ENCODE measurements around the gene TP53AIP1. TPM values are rescaled to one million over a fixed set of nuclear protein-coding genes. Genes with fewer than 3 reads are reported as not detected.

Gene TP53AIP1
- total and polyA plus RNA-seq, 7 donors, result 0.16 to 0.55 TPM; not detected in 5

DNA sequence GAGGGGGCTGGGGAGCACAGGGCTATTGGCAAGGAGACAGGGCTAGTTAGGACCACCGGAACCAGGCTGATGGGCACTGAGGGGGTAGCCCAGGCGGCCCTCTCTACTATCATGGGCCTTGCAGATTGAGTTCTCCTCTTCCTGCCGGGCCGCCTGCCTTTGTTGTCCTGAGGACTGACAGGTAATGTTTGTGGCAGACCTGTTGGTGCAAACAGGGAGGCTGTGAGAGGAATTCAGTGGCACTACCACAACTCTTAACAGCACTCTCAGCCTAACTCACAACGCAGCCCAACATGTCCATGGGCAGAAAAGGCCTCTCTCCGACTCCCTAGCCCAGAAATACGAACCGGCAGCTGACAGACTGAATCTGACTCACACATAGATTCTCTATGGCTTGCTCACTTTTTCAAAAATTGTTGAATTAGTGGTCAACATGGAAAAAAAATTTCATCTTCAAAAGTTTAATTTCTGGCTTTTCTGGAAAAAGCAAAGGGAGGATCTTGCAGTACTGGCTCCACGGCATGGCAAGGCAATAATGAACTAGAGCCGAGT is 40.1 kb downstream of the TP53AIP1 start:
- Histone ChIP-seq H3K27ac (no peak overlapping the region), H3K27me3 (peaks cover 0 to 12% (median 0%) of the 10 kb centered on the region in 3 donors), H3K9me3 (no peaks in the 10 kb centered on the region), H3K4me1 (peaks cover 0 to 22% (median 15%) of the 10 kb centered on the region in 4 donors), H3K36me3 (no peaks in the 10 kb centered on the region), H3K4me3 (no peak overlapping the region)
- intact Hi-C loops (cut with DNase I), result no loop called here
- no peak for DNase-seq
- TF ChIP-seq EP300 (IDR thresholded peaks at IDR 0.05) (no peak), POLR2A (IDR thresholded peaks at IDR 0.05) (no peak), CTCF (IDR thresholded peaks at IDR 0.05) (no peak), POLR2AphosphoS5 (IDR thresholded peaks at IDR 0.05) (no peak)
- 92 to 93% methylated on average over 10 of the region's 10 CpGs for WGBS, 2 donors

DNA sequence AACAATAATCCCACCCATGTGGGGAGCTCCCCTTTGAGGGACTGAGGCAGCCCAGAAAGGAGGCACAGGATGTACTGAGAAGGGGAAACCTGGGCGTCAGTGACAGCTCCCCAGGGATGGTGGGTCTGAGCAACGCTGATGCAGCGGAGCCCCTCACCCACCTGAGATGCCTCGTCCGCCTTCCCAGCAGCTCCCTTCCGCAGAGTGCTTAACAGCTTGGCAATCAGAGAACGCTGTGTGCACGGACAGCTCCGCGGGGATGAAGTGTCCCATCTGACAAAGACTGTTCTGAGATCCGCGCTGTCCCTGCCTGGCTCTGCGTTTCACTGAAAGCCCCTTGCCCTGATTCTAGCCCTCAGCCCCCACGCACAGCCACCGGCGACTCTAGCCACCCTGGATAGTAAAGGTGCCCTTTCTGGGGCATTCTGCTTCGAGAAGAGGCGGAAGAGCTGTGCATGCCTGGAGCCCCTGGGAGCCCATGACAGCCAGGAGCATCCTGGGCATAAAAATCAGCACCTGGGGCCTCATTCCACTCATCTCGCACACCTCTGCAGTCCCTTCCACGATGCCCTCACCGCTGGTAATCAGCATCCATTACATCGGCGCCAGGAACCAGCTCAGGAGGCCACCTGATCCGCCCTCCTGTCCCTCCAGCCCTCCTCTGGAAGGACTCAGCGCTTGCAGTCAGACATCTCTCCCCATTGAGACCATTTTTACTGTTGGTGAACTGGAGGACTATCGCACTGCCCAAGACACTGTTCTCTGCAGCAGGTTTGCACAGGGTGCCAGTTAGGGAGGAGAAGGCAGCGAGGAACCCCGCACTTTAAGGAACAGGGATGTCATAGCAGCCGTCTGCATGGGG is 40.8 kb downstream of the TP53AIP1 start:
- no peak for DNase-seq
- Histone ChIP-seq H3K36me3 (no peaks in the 10 kb centered on the region), H3K27ac (no peak overlapping the region), H3K9me3 (no peaks in the 10 kb centered on the region), H3K27me3 (peaks cover 0 to 6% (median 0%) of the 10 kb centered on the region in 3 donors), H3K4me1 (peaks cover 0 to 22% (median 15%) of the 10 kb centered on the region in 4 donors), H3K4me3 (no peak overlapping the region)
- WGBS, 2 donors, result 82 to 93% methylated on average over 29 of the region's 29 CpGs
- intact Hi-C loops (cut with DNase I), result no loop called here
- TF ChIP-seq EP300 (IDR thresholded peaks at IDR 0.05) (no peak), POLR2A (IDR thresholded peaks at IDR 0.05) (no peak), POLR2AphosphoS5 (IDR thresholded peaks at IDR 0.05) (no peak), CTCF (IDR thresholded peaks at IDR 0.05) (no peak)

GRCh38 chr11:128900468-128900867 is 42.2 kb downstream of the TP53AIP1 start:
- Histone ChIP-seq H3K4me3 (no peak overlapping the region), H3K4me1 (peaks cover 0 to 13% (median 5%) of the 10 kb centered on the region in 4 donors), H3K27ac (no peak overlapping the region), H3K27me3 (no peaks in the 10 kb centered on the region), H3K36me3 (no peaks in the 10 kb centered on the region), H3K9me3 (no peaks in the 10 kb centered on the region)
- TF ChIP-seq POLR2AphosphoS5 (IDR thresholded peaks at IDR 0.05) (no peak), POLR2A (IDR thresholded peaks at IDR 0.05) (no peak), EP300 (IDR thresholded peaks at IDR 0.05) (no peak), CTCF (IDR thresholded peaks at IDR 0.05) (no peak)
- DNase-seq, result no peak
- WGBS, 2 donors, result 67 to 70% methylated on average over 4 of the region's 4 CpGs
- intact Hi-C loops (cut with DNase I), result no loop called here

DNA sequence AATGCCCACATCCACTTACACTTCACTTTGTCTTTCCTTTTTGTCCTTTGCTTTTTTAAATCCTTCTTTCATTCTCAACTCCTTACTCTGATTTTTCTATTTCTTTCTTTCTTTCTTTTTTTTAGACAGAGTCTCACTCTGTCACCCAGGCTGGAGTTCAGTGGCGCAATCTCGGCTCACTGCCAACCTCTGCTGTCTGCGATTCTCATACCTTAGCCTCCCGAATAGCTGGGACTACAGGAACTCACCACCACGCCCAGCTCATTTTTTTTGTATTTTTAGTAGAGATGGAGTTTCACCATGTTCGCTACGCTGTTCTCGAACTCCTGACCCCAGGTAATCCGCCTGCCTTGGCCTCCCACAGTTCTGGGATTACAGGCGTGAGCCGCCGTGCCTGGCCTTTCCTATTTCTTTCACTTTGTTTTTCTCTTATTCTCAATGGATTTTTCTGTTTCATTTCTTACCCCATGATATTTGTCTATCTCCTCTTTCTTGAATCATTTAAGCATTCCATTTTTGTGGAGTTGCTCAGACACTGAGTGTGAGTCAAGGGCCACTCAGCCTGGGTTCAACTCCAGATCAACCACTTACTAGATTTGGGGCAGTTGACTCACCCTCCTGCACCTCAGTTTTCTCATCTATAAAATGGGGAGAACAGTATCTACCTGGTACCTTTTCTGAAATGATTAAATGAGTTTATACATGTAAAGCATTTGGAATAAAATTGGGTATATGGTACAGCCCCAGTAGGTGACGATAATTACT is 43.9 kb downstream of the TP53AIP1 start:
- 91 to 94% methylated on average over 13 of the region's 13 CpGs for WGBS, 2 donors
- Histone ChIP-seq H3K27me3 (no peaks in the 10 kb centered on the region), H3K36me3 (no peaks in the 10 kb centered on the region), H3K4me1 (peaks cover 0 to 4% (median 0%) of the 10 kb centered on the region in 4 donors), H3K4me3 (no peak overlapping the region), H3K9me3 (no peaks in the 10 kb centered on the region), H3K27ac (no peak overlapping the region)
- peak; percentile 22 for DNase-seq
- TF ChIP-seq POLR2AphosphoS5 (IDR thresholded peaks at IDR 0.05) (no peak), POLR2A (IDR thresholded peaks at IDR 0.05) (no peak), CTCF (IDR thresholded peaks at IDR 0.05) (no peak), EP300 (IDR thresholded peaks at IDR 0.05) (no peak)
- intact Hi-C loops (cut with DNase I), result no loop called here

Data from sigmoid colon (tissue), 7 donors.